WI38 (cell line): Measurements from ENCODE around the gene PNPLA3.

Experiments
- H3K4me3 ChIP-seq: 2 replicates; pipeline ENCODE4 v1.5.1; 2011; ENCODE audit warnings: low read depth, mild to moderate bottlenecking, control low read depth, low read length
- CTCF ChIP-seq: IDR thresholded peaks from 2 replicates; pipeline ENCODE4 v1.5.1; 2012; ENCODE audit warnings: low read depth, mild to moderate bottlenecking, control low read depth, low read length

The PNPLA3 gene

DNA sequence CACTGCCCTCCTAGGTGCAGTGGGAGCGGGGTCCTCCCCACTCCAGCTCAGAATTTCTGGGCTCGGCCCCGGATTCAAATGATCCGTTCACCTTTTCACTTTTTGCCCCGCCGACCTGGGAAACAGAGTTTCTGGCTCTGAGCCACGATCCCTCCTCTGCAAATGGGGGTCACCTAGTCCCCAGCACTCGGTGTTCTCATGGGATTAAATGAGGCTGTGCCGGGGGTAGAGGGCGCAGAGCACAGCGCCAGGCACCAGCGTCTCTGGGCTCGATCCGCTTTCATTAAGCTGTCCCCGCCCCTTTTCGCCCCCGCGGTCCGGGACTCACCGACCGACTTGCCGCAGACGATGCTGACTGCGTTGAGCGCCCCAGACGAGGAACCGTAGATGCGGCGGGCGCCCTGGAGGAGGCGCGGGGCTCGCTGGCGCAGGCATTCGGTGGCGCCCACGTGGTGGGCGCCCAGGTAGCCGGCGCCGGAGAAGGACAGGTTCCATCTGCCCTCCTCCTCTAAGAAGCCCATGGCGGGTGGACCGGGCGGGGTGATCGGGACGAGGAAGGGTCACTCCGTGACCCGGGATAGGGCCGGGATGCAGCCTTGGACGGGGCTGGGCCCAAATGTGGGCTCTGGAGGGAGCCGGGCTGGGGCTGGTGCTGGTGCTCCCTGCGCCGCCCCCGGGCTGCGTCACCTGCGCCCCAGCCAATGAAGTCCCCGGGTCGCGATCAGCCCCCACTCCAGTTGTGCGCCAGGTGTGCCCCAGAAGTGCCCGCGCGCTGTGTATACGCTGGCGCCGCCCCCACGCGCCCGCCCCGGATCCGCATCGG lies 32.0 kb upstream of the PNPLA3 start, which contains the start of gene PNPLA5:
PNPLA5 (minus strand) TSS at position 654 of the 823 bp plus-strand sequence; CDS start at position 521, 133 bp downstream.
- no peak for TF ChIP-seq CTCF
- H3K4me3 ChIP-seq, result no peak within 1 kb of the TSS

DNA sequence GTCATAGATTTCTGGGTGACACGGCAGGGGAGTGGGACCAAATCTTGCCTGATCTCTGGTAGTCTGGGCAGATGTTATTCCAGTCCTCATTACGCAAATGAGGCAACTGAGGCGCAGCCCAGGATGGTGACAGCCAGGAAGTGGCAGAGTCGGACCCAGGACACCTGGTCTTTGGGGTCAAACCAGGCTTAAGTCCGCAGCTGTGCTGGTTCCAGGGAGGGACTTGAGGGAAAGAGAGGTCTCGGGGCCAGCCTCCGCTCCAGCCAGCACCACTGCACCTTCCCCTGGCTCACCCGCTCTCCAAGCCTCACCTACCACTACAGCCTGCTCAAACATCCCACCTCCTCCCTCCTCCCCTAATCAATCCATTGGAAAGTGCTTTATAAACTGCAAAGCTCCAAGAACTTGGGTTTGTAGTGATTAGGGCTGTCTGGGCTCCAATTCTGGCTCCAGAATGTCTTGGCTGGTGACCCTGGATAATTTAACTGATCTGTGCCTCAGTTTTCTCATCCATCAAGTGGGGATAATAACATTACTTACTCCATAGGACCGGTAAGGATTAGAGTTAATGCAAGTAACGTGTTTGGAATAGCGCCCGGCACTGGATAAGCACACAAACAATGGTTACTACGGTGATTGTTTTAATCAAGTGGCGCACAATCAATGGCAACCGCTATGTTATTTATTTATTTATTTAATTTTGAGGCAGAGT lies 31.3 kb upstream of the PNPLA3 start:
- TF ChIP-seq CTCF, result no peak
- H3K4me3 ChIP-seq, result no peak overlapping the region

GRCh38 chr22:43893266-43893665 lies 30.3 kb upstream of the PNPLA3 start:
- H3K4me3 ChIP-seq, result no peak overlapping the region
- TF ChIP-seq CTCF, result no peak

- no peak for TF ChIP-seq CTCF
Measured at GRCh38 chr22:43894122-43894521, 29.5 kb upstream of the PNPLA3 start.

DNA sequence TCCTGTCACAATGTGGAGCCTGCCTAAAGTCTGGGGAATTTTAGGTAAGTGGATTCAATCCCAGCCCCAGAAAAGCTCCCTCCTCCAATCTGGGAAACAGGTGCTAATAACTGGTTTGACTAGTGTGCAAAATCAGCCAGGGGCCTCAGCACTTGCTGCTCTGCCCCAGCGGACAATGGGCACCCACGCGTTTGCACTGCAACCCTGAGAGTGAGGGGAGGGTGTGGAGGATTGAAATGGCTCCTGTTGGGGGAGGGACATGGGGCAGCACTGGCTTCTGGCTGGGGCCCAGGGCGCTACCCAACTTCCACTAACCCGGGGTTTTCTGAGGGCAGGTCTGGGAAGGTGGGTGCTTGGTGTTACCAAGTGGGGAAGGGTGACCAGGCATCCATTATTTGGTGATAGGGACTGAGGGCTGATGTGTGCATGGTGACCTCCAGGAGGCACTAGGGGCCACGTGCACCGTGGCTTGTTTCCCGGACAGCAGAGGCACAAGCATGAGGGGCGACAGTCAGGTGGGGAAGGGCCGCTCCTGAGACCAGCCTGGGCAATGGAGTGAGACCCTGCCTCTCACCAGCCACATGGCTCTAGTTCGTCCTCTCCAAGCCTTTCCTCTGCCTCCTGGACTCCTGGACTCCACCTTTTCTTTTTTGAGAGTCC lies 27.5 kb upstream of the PNPLA3 start:
- TF ChIP-seq CTCF, result no peak
- H3K4me3 ChIP-seq, result no peak overlapping the region

More at GRCh38 chr22:43894122-43894521, 29.5 kb upstream of the PNPLA3 start:
- H3K4me3 ChIP-seq, result no peak overlapping the region

GRCh38 chr22:43897751-43898261 lies 25.8 kb upstream of the PNPLA3 start:
- no peak for TF ChIP-seq CTCF
- H3K4me3 ChIP-seq, result no peak overlapping the region
